ENCODE data around the gene SCEL.
A peak's percentile ranks its signal among the peaks of the same experiment; 100 is the strongest.

SCEL gene

DNA sequence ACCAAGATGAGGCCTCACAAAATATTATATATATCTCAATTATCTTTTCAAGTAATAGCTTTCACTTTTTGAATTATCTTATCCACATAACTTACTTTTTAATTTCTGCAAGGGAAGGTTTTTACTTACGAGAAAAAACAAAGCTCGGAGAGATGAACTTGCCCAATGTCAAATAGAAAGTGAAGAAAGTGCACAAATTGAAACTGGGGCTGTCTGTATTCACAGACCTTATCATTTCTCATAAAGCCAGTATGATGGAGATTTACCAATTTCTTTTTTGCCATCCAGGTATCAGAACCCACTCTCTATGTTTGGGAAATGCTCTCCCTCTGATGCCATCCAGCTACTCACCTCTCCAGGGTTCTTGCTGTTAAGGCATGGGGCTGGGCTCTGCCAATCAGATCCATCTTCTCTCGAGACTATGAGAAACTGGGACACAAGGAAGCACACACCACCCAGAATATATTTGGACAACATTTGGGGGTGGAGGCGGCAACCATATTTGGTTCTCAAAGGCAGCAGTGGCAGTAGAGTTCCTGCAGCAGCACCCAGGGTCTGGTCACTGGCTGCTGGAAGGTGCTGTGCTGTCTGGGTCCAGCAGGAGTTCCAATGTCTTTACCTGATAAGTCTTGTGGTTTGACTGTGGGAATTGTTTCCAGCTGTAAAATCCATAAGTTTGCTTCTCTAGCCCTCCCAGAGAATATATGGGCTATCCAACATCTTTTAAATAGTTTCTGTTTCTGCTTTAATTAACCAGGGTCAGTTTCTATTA is 45.8 kb upstream of the SCEL start:
- ChIA-PET POLR2A (no interaction called here), CTCF (interaction anchor here (0.6 to 1.1 kb wide), 4 partner anchors 11 to 53 kb away, joined by 3 to 5 read pairs (median 4); no protein-coding TSS in a partner anchor)
- no peaks in the 10 kb centered on the region for H3K36me3 ChIP-seq (ENCODE audit: control insufficient read depth in 2 of 2, insufficient read depth in 1 of 2, low read length in 2 of 2)
- TF ChIP-seq PRDM1 (tag by site-specific recombination; IDR thresholded peaks at IDR 0.05): 0 out of 2 replicates have a peak, but pooled peaks have one; percentile 8
- TF ChIP-seq GLIS1 (tag by site-specific recombination; IDR thresholded peaks at IDR 0.05): no peak
- H3K4me3 ChIP-seq (ENCODE audit: low read depth, low read length): no peak overlapping the region
- H3K9me3 ChIP-seq (ENCODE audit: control insufficient read depth, insufficient read depth, low read depth, low read length): no peaks in the 10 kb centered on the region
- H3K27ac ChIP-seq (ENCODE audit: extremely low read depth, low read depth, low read length): no peak overlapping the region
- H3K4me1 ChIP-seq (ENCODE audit: control insufficient read depth, insufficient read depth, low read length): no peaks in the 10 kb centered on the region

DNA sequence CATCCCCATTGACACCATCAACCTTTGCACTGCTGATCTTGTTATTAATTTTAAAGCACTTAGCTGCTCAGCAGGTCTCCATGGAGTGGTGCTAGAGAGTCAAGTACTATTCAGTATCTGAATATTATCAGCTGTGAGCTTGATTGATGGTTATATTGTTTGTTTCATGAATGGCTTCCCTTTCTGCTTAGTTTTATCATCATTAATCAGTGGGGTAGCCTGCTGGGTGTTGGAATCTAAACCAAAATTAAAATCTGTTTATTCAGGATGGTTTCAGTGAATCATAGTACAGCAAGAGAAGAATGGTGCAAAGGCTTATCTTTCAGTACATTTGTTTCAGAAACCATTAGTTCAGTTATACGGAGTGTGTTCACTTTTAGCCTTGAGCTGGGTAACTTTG is 42.5 kb upstream of the SCEL start:
- no peak for TF ChIP-seq GLIS2 (tag by site-specific recombination; IDR thresholded peaks at IDR 0.05)
- no peak for TF ChIP-seq ZEB2 (tag by site-specific recombination; IDR thresholded peaks at IDR 0.05)
- TF ChIP-seq ZNF660 (tag by site-specific recombination; IDR thresholded peaks at IDR 0.05): 0 out of 2 replicates have a peak, but pooled peaks have one; percentile 16
- no peak for TF ChIP-seq ZFHX2 (tag by site-specific recombination; conservative IDR thresholded peaks at IDR 0.05)
- peak; percentile 30 for TF ChIP-seq ZNF654 (tag by site-specific recombination; IDR thresholded peaks at IDR 0.05; ENCODE audit: low read depth)
- no peak for TF ChIP-seq ZNF169 (tag by site-specific recombination; IDR thresholded peaks at IDR 0.05)
- peak; percentile 79 for TF ChIP-seq TRIM28 (IDR thresholded peaks at IDR 0.05; ENCODE audit: borderline replicate concordance, low read length)
- peak; percentile 53; the same call in 1 of the 2 replicates for TF ChIP-seq OSR2 (tag by site-specific recombination; IDR thresholded peaks at IDR 0.05)
- TF ChIP-seq, protein P1, sequence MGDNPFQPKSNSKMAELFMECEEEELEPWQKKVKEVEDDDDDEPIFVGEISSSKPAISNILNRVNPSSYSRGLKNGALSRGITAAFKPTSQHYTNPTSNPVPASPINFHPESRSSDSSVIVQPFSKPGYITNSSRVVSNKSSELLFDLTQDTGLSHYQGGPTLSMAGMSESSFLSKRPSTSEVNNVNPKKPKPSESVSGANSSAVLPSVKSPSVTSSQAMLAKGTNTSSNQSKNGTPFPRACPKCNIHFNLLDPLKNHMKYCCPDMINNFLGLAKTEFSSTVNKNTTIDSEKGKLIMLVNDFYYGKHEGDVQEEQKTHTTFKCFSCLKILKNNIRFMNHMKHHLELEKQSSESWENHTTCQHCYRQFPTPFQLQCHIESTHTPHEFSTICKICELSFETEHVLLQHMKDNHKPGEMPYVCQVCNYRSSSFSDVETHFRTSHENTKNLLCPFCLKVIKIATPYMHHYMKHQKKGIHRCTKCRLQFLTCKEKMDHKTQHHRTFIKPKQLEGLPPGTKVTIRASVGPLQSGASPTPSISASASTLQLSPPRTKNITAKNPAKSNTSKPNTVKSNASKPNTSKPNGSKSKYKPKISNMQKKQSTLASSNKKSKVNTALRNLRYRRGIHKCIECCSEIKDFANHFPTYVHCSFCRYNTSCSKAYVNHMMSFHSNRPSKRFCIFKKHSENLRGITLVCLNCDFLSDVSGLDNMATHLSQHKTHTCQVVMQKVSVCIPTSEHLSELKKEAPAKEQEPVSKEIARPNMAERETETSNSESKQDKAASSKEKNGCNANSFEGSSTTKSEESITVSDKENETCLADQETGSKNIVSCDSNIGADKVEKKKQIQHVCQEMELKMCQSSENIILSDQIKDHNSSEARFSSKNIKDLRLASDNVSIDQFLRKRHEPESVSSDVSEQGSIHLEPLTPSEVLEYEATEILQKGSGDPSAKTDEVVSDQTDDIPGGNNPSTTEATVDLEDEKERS (tag by site-specific recombination; IDR thresholded peaks at IDR 0.05): no peak
- 0 out of 2 replicates have a peak, but pooled peaks have one; percentile 34 for TF ChIP-seq SP7 (tag by site-specific recombination; IDR thresholded peaks at IDR 0.05)
- TF ChIP-seq KLF9 (tag by site-specific recombination; IDR thresholded peaks at IDR 0.05; ENCODE audit: low read depth): no peak
- peak; percentile 59 for TF ChIP-seq FEZF1 (tag by site-specific recombination; IDR thresholded peaks at IDR 0.05)
- CTCF ChIA-PET: interaction anchor here (0.7 to 2.5 kb wide), 14 partner anchors 9 to 260 kb away, joined by 3 to 34 read pairs (median 6); no protein-coding TSS in a partner anchor
- POLR2A ChIA-PET: no interaction called here
- no peaks in the 10 kb centered on the region for H3K36me3 ChIP-seq (ENCODE audit: control insufficient read depth in 2 of 2, insufficient read depth in 1 of 2, low read length in 2 of 2)
- H3K9me3 ChIP-seq (ENCODE audit: control insufficient read depth, insufficient read depth, low read depth, low read length): no peaks in the 10 kb centered on the region
- H3K4me1 ChIP-seq (ENCODE audit: control insufficient read depth, insufficient read depth, low read length): no peaks in the 10 kb centered on the region
- H3K4me3 ChIP-seq (ENCODE audit: low read depth, low read length): no peak overlapping the region
- H3K27ac ChIP-seq (ENCODE audit: extremely low read depth, low read depth, low read length): no peak overlapping the region

DNA sequence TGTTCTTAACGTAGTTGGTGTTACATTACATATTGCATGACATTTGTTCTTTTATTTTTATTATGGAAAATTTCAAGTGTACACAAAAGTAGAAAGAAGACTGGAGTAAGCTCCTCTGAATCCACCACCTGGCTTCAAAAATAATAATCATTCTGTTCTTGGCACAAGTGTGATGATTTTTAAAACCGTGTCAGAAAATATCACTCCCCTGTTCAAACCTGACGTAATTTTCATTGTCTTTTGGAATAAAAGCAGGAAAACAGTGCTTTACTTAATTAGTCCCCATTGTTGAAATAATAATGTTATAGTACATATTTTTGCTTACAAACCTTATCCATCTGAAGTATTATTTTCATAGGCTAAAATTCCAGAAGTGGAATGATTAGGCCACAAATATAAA is 41.3 kb upstream of the SCEL start:
- Histone ChIP-seq H3K9me3 (ENCODE audit: control insufficient read depth, insufficient read depth, low read depth, low read length) (no peaks in the 10 kb centered on the region), H3K27ac (ENCODE audit: extremely low read depth, low read depth, low read length) (no peak overlapping the region), H3K4me3 (ENCODE audit: low read depth, low read length) (no peak overlapping the region), H3K4me1 (ENCODE audit: control insufficient read depth, insufficient read depth, low read length) (no peaks in the 10 kb centered on the region), H3K36me3 (ENCODE audit: control insufficient read depth in 2 of 2, insufficient read depth in 1 of 2, low read length in 2 of 2) (no peaks in the 10 kb centered on the region)
- CTCF ChIA-PET: interaction anchor here (2.0 to 2.5 kb wide), 3 partner anchors 17 to 73 kb away, joined by 16 to 34 read pairs (median 18); no protein-coding TSS in a partner anchor
- TF ChIP-seq ZNF510 (tag by site-specific recombination; IDR thresholded peaks at IDR 0.05; ENCODE audit: insufficient replicate concordance) (no peak), ZNF677 (tag by site-specific recombination; IDR thresholded peaks at IDR 0.05) (no peak), ZNF174 (tag by site-specific recombination; IDR thresholded peaks at IDR 0.05) (no peak), ZNF529 (tag by site-specific recombination; IDR thresholded peaks at IDR 0.05; ENCODE audit: insufficient replicate concordance) (no peak), ZNF350 (tag by site-specific recombination; IDR thresholded peaks at IDR 0.05) (no peak), ZNF785 (tag by site-specific recombination; IDR thresholded peaks at IDR 0.05) (no peak), ZNF121 (tag by site-specific recombination; IDR thresholded peaks at IDR 0.05) (no peak), SETDB1 (IDR thresholded peaks at IDR 0.05; ENCODE audit: insufficient read length, low read length) (no peak), ZNF311 (tag by site-specific recombination; IDR thresholded peaks at IDR 0.05; ENCODE audit: borderline replicate concordance) (no peak), HOXA7 (CRISPR knock-in tag; IDR thresholded peaks at IDR 0.05; ENCODE audit: borderline replicate concordance) (no peak), SCRT1 (tag by site-specific recombination; IDR thresholded peaks at IDR 0.05; ENCODE audit: borderline replicate concordance) (no peak)
- TF ChIP-seq, protein P2, sequence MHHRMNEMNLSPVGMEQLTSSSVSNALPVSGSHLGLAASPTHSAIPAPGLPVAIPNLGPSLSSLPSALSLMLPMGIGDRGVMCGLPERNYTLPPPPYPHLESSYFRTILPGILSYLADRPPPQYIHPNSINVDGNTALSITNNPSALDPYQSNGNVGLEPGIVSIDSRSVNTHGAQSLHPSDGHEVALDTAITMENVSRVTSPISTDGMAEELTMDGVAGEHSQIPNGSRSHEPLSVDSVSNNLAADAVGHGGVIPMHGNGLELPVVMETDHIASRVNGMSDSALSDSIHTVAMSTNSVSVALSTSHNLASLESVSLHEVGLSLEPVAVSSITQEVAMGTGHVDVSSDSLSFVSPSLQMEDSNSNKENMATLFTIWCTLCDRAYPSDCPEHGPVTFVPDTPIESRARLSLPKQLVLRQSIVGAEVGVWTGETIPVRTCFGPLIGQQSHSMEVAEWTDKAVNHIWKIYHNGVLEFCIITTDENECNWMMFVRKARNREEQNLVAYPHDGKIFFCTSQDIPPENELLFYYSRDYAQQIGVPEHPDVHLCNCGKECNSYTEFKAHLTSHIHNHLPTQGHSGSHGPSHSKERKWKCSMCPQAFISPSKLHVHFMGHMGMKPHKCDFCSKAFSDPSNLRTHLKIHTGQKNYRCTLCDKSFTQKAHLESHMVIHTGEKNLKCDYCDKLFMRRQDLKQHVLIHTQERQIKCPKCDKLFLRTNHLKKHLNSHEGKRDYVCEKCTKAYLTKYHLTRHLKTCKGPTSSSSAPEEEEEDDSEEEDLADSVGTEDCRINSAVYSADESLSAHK (tag by site-specific recombination; IDR thresholded peaks at IDR 0.05): no peak
- POLR2A ChIA-PET: no interaction called here
